H1 (cell line): ENCODE results near the gene ANK3. TPM values are rescaled to one million over a fixed set of nuclear protein-coding genes. Genes with fewer than 3 reads are reported as not detected.

Experiments used
- CTCF ChIA-PET: fragments of 300-600 bp; sonication (Branson Sonifier 250); formaldehyde crosslinking; loops from one replicate; lab custom pipeline; 2021; ENCODE audit not compliant: partially characterized antibody; lab: Charles Lee
- POLR2A ChIA-PET: fragments of 300-600 bp; sonication (Branson Sonifier 250); formaldehyde crosslinking; loops from one replicate; lab custom pipeline; 2021; ENCODE audit warnings: inconsistent platforms; ENCODE audit not compliant: partially characterized antibody; lab: Charles Lee
- DNase-seq, 2 experiments: peaks; one replicate each; pipeline versions ENCODE4 v3.0.0 to v3.0.0-alpha.2; 2010 to 2022; ENCODE audit warnings: low spot score in 2 of 2, low read depth in 1 of 2, mixed read lengths in 1 of 2
- FAIRE-seq: peaks from 2 replicates; lab custom pipeline; 2011; peaks lifted over from hg19 to GRCh38; lab: Jason Lieb, UNC
- H2AFZ ChIP-seq: 2 replicates; pipeline ENCODE4 v1.8.1; 2012; ENCODE audit warnings: low read length, inconsistent platforms
- H2AK5ac ChIP-seq: 2 replicates; pipeline ENCODE4 v1.6.1; 2013; ENCODE audit warnings: low read depth, low read length
- H2BK120ac ChIP-seq: replicated peaks from 2 replicates; pipeline ENCODE3; 2013; ENCODE audit warnings: low read depth, low read length, inconsistent platforms
- H2BK12ac ChIP-seq: 2 replicates; pipeline ENCODE4 v1.6.1; 2013; ENCODE audit warnings: low read depth, low read length
- H2BK15ac ChIP-seq: 2 replicates; pipeline ENCODE4 v1.6.1; 2013; ENCODE audit warnings: low read length
- H2BK20ac ChIP-seq: 2 replicates; pipeline ENCODE4 v1.6.1; 2013; ENCODE audit warnings: low read length
- H2BK5ac ChIP-seq: 2 replicates; pipeline ENCODE4 v1.6.1; 2013; ENCODE audit warnings: low read depth, low read length
- H3K14ac ChIP-seq: 2 replicates; pipeline ENCODE4 v1.6.1; 2013; ENCODE audit warnings: inconsistent platforms; ENCODE audit not compliant: insufficient read length
- H3K18ac ChIP-seq: 2 replicates; pipeline ENCODE4 v1.6.1; 2013; ENCODE audit warnings: low read length; ENCODE audit errors: extremely low read depth
- H3K23ac ChIP-seq: 2 replicates; pipeline ENCODE4 v1.6.1; 2013; ENCODE audit warnings: inconsistent platforms; ENCODE audit not compliant: insufficient read length
- H3K23me2 ChIP-seq: 2 replicates; pipeline ENCODE4 v1.6.1; 2013; ENCODE audit warnings: low read depth, low read length
- H3K27ac ChIP-seq: 2 replicates; pipeline ENCODE4 v1.6.1; 2011; ENCODE audit warnings: low read depth, low read length, inconsistent platforms
- H3K27me3 ChIP-seq, 4 experiments: replicated peaks in 1 of 4; 1 replicate in 1 of 4; 2 replicates in 3 of 4; pipeline versions ENCODE4 v1.6.1 to v1.8.1; 2011 to 2013; ENCODE audit warnings: low read length in 3 of 4, mild to moderate bottlenecking in 3 of 4, inconsistent platforms in 2 of 4, mixed read lengths in 2 of 4, moderate library complexity in 1 of 4; ENCODE audit not compliant: control insufficient read depth in 3 of 4, insufficient read depth in 3 of 4; ENCODE audit errors: extremely low read depth in 1 of 4
- H3K36me3 ChIP-seq, 4 experiments: 2 replicates each; pipeline versions ENCODE4 v1.6.1 to v1.8.1; 2011 to 2013; ENCODE audit warnings: mild to moderate bottlenecking in 4 of 4, low read length in 3 of 4, moderate library complexity in 2 of 4, control low read depth in 1 of 4, inconsistent platforms in 1 of 4; ENCODE audit not compliant: insufficient read depth in 4 of 4, control insufficient read depth in 2 of 4
- H3K4ac ChIP-seq: replicated peaks from 2 replicates; pipeline ENCODE3; 2013; ENCODE audit warnings: low read length, low read depth, mixed read lengths, inconsistent platforms; ENCODE audit not compliant: insufficient read length
- H3K4me1 ChIP-seq, 4 experiments: replicated peaks in 1 of 4; 1 replicate in 1 of 4; 2 replicates in 3 of 4; pipeline versions ENCODE4 v1.6.1 to v1.8.1; 2011 to 2013; ENCODE audit warnings: low read length in 3 of 4, inconsistent platforms in 2 of 4, mixed read lengths in 1 of 4; ENCODE audit not compliant: insufficient read depth in 4 of 4, control insufficient read depth in 3 of 4
- H3K4me2 ChIP-seq, 2 experiments: 2 replicates each; pipeline versions ENCODE4 v1.6.1 to v1.8.1; 2011 to 2013; ENCODE audit warnings: low read depth in 2 of 2, low read length in 2 of 2, control low read depth in 1 of 2, inconsistent platforms in 1 of 2, mild to moderate bottlenecking in 1 of 2; ENCODE audit not compliant: insufficient read depth in 1 of 2
- H3K4me3 ChIP-seq, 4 experiments: fragments of 200-600, 300-600 bp in 1 of 4; sonication (generic), shearing (Covaris generic), sonication (Bioruptor Twin) in 1 of 4; 2 replicates each; pipeline versions ENCODE4 v1.5.1 to v1.8.1; 2011 to 2016; ENCODE audit warnings: low read length in 4 of 4, low read depth in 3 of 4, control low read depth in 2 of 4, inconsistent platforms in 2 of 4, mild to moderate bottlenecking in 2 of 4, mixed read lengths in 1 of 4, moderate library complexity in 1 of 4; ENCODE audit not compliant: insufficient read depth in 2 of 4; ENCODE audit errors: extremely low read depth in 1 of 4
- H3K56ac ChIP-seq: replicated peaks from 2 replicates; pipeline ENCODE3; 2013; ENCODE audit warnings: low read depth, mild to moderate bottlenecking, mixed read lengths, low read length, inconsistent platforms; ENCODE audit not compliant: insufficient read length
- H3K79me1 ChIP-seq: 2 replicates; pipeline ENCODE4 v1.6.1; 2013; ENCODE audit warnings: low read depth, low read length, control low read depth
- H3K79me2 ChIP-seq, 2 experiments: 2 replicates each; pipeline versions ENCODE4 v1.6.1 to v1.8.1; 2012 to 2013; ENCODE audit warnings: low read length in 2 of 2, mild to moderate bottlenecking in 2 of 2, inconsistent platforms in 1 of 2; ENCODE audit not compliant: insufficient read depth in 2 of 2, control insufficient read depth in 1 of 2
- H3K9ac ChIP-seq, 4 experiments: replicated peaks in 1 of 4; 1 replicate in 1 of 4; 2 replicates in 3 of 4; pipeline versions ENCODE4 v1.6.1 to v1.8.1; 2011 to 2013; ENCODE audit warnings: low read depth in 3 of 4, low read length in 3 of 4, control low read depth in 2 of 4, mild to moderate bottlenecking in 2 of 4, moderate library complexity in 2 of 4, inconsistent platforms in 1 of 4; ENCODE audit errors: extremely low read depth in 1 of 4
- H3K9me3 ChIP-seq, 2 experiments: 2 replicates each; pipeline versions ENCODE4 v1.6.1 to v1.8.1; 2012 to 2013; ENCODE audit warnings: mild to moderate bottlenecking in 2 of 2, moderate library complexity in 2 of 2, control low read depth in 1 of 2, inconsistent platforms in 1 of 2, low read depth in 1 of 2, low read length in 1 of 2, mixed read lengths in 1 of 2; ENCODE audit not compliant: insufficient read depth in 2 of 2
- H4K20me1 ChIP-seq, 2 experiments: replicated peaks in 1 of 2; 2 replicates each; pipeline versions ENCODE3 to v1.8.1; 2011 to 2013; ENCODE audit warnings: inconsistent platforms in 2 of 2, low read length in 2 of 2, mild to moderate bottlenecking in 1 of 2; ENCODE audit not compliant: insufficient read depth in 2 of 2, control insufficient read depth in 1 of 2
- H4K5ac ChIP-seq: 2 replicates; pipeline ENCODE4 v1.6.1; 2013; ENCODE audit warnings: low read length, low read depth, mixed read lengths, inconsistent platforms; ENCODE audit not compliant: insufficient read length
- H4K8ac ChIP-seq: 2 replicates; pipeline ENCODE4 v1.8.0; 2013; ENCODE audit warnings: mild to moderate bottlenecking, moderate library complexity, low read length, inconsistent platforms; ENCODE audit not compliant: insufficient read depth; ENCODE audit errors: extremely low read depth
- H4K91ac ChIP-seq: replicated peaks from 2 replicates; pipeline ENCODE3; 2013; ENCODE audit warnings: low read length, mixed read lengths, inconsistent platforms; ENCODE audit not compliant: insufficient read length
- CBX5 ChIP-seq: fragments of 300-800, 300-1000 bp; sonication (generic); IDR thresholded peaks from 2 replicates; pipeline ENCODE4 v1.7.1; 2016; ENCODE audit warnings: antibody characterized with exemption, low read length, low read depth
- CHD1 ChIP-seq: IDR thresholded peaks from 2 replicates; pipeline ENCODE4 v1.6.1; 2012; ENCODE audit warnings: low read depth, low read length, improper control_type of control experiment
- CTCF ChIP-seq, 3 experiments: IDR thresholded peaks; 1 replicate in 2 of 3; 2 replicates in 1 of 3; pipeline versions ENCODE4 v1.5.1 to v1.6.1; 2011; ENCODE audit warnings: low read length in 3 of 3, mild to moderate bottlenecking in 3 of 3, inconsistent platforms in 2 of 3, low read depth in 1 of 3, moderate library complexity in 1 of 3; ENCODE audit not compliant: insufficient read depth in 1 of 3; ENCODE audit errors: control extremely low read depth in 1 of 3
- EGR1 ChIP-seq: IDR thresholded peaks from 2 replicates; pipeline ENCODE4 v1.6.1; 2011; ENCODE audit warnings: low read depth, low read length, borderline replicate concordance
- GTF2F1 ChIP-seq: IDR thresholded peaks from 2 replicates; pipeline ENCODE4 v1.6.1; 2012; ENCODE audit warnings: low read depth, low read length, improper control_type of control experiment, borderline replicate concordance
- JUND ChIP-seq: IDR thresholded peaks from 2 replicates; pipeline ENCODE4 v1.6.1; 2011; ENCODE audit warnings: mild to moderate bottlenecking, improper control_type of control experiment, low read length
- KDM5A ChIP-seq: fragments of 200-600 bp; IDR thresholded peaks from 2 replicates; pipeline ENCODE4 v1.7.1; 2012; ENCODE audit warnings: mild to moderate bottlenecking, low read length, inconsistent platforms, mixed read lengths
- RAD21 ChIP-seq, 2 experiments: IDR thresholded peaks in 1 of 2; conservative IDR thresholded peaks in 1 of 2; 2 replicates each; pipeline ENCODE4 v1.6.1; 2011; ENCODE audit warnings: low read depth in 2 of 2, low read length in 2 of 2, improper control_type of control experiment in 1 of 2, inconsistent platforms in 1 of 2, mild to moderate bottlenecking in 1 of 2, moderate library complexity in 1 of 2
- TAF7 ChIP-seq: optimal IDR thresholded peaks from 2 replicates; pipeline ENCODE3; 2011; ENCODE audit warnings: low read depth, mild to moderate bottlenecking, inconsistent platforms, low read length, moderate library complexity, borderline replicate concordance
- WGBS, 2 experiments: shearing (Covaris generic) in 1 of 2; methylation state at CpG; one replicate each; pipeline versions ENCODE4 v1.1.6 to v1.1.7; 2013 to 2015; ENCODE audit warnings: low lambda C conversion rate in 2 of 2, mixed read lengths in 2 of 2, inconsistent platforms in 1 of 2, low coverage in 1 of 2, missing lambda C conversion rate in 1 of 2; ENCODE audit not compliant: insufficient replicate concordance in 2 of 2, insufficient coverage in 1 of 2, insufficient read length in 1 of 2; ENCODE audit errors: extremely low coverage in 1 of 2, missing lambda C conversion rate in 1 of 2; 5-methylcytosine and 5-hydroxymethylcytosine counted together
- polyA plus RNA-seq, 7 experiments: library from polyadenylated mRNA; depleted of rRNA in 3 of 7; stranded (reverse) in 5 of 7; unstranded in 2 of 7; fragments of >200 nt in 5 of 7; fragments of 200-250 nt in 2 of 7; gene quantifications; 1 replicate in 5 of 7; 2 replicates in 1 of 7; 4 replicates in 1 of 7; pipeline versions ENCODE4 v1.2.1 to v1.2.3, GENCODE V29; 2011 to 2013; ENCODE audit warnings: missing spikeins in 2 of 7, mixed read lengths in 2 of 7
- total RNA-seq: library from RNA; stranded (reverse); fragmentation: NEBNext Ultra II Directional; extraction: Animal tissue kit (Norgen Biotek cat#: 25700); gene quantifications from 2 replicates; pipeline ENCODE4 v1.2.1, GENCODE V29; 2021

The ANK3 gene
- total and polyA plus RNA-seq, 2 of the 8 experiments (the other 6 are each of a cell fraction or from before 2014, with no cell fraction given), result 18.1 to 67.9 TPM

GRCh38 chr10:60208676-60209269 lies 180.9 kb downstream of the ANK3 start:
- WGBS, 2 experiments, result 43% methylated on average over 4 of the region's 4 CpGs; no CpG with 5 or more reads in 1 of the 2 experiments
- peak; percentile 94 for FAIRE-seq
- no peak overlapping the region for H2BK12ac ChIP-seq

More at GRCh38 chr10:60208676-60209269, 180.9 kb downstream of the ANK3 start:
- H3K4ac ChIP-seq, result no peak overlapping the region
- H3K23ac ChIP-seq, result no peak overlapping the region
- no peak for DNase-seq
- no peak overlapping the region for H3K18ac ChIP-seq
- no peak overlapping the region for H2AFZ ChIP-seq
- no peaks in the 10 kb centered on the region for H4K20me1 ChIP-seq
- H2BK20ac ChIP-seq, result no peak overlapping the region
- TF ChIP-seq KDM5A, result no peak
- peak in 2 of 3 experiments; percentile 64 to 79; a peak in 2 of 4 replicates for TF ChIP-seq CTCF (IDR thresholded peaks at IDR 0.05; ENCODE audit: control extremely low read depth in 1 of 3, insufficient read depth in 1 of 3, low read depth in 1 of 3, low read length in 3 of 3)
- TF ChIP-seq EGR1, result no peak
- peak; percentile 88 to 89 for TF ChIP-seq RAD21 (IDR thresholded peaks at IDR 0.05 in 1 of 2, conservative IDR thresholded peaks at IDR 0.05 in 1 of 2; ENCODE audit: low read depth in 2 of 2, low read length in 2 of 2)
- no peak for TF ChIP-seq JUND
- TF ChIP-seq GTF2F1, result no peak
- no peak for TF ChIP-seq CHD1
- TF ChIP-seq CBX5, result no peak
- TF ChIP-seq TAF7, result no peak
- no peak overlapping the region for H3K14ac ChIP-seq
- H3K27me3 ChIP-seq, result no peaks in the 10 kb centered on the region
- H4K91ac ChIP-seq, result no peak overlapping the region
- ChIA-PET POLR2A (interaction anchor here (0.8 kb wide), 1 partner anchor 69 kb away, joined by 3 read pairs; no protein-coding TSS in a partner anchor), CTCF (interaction anchor here (0.6 to 11.2 kb wide), 42 partner anchors 8 to 583 kb away, joined by 3 to 151 read pairs (median 5); no protein-coding TSS in a partner anchor)
- H2BK15ac ChIP-seq, result no peak overlapping the region
- H3K79me1 ChIP-seq, result no peaks in the 10 kb centered on the region
- H3K9ac ChIP-seq, result no peak overlapping the region
- H3K36me3 ChIP-seq, result no peaks in the 10 kb centered on the region
- H3K56ac ChIP-seq, result no peak overlapping the region
- no peaks in the 10 kb centered on the region for H3K9me3 ChIP-seq
- H3K4me2 ChIP-seq, result no peak overlapping the region
- H3K23me2 ChIP-seq, result no peaks in the 10 kb centered on the region
- H2BK120ac ChIP-seq, result no peak overlapping the region
- no peak overlapping the region for H4K8ac ChIP-seq
- H3K79me2 ChIP-seq, result no peaks in the 10 kb centered on the region
- H3K4me1 ChIP-seq, result peaks cover 0 to 4% (median 2%) of the 10 kb centered on the region in 4 experiments; a peak in 2 of 7 replicates
- H4K5ac ChIP-seq, result no peak overlapping the region
- no peak overlapping the region for H2AK5ac ChIP-seq
- H2BK5ac ChIP-seq, result no peak overlapping the region
- no peak overlapping the region for H3K4me3 ChIP-seq
- no peak overlapping the region for H3K27ac ChIP-seq
